B cell (primary cell): ENCODE data around the gene NUAK1.

Experiments
- CTCF ChIP-seq: fragments of 200-600 bp; IDR thresholded peaks from one replicate; pipeline ENCODE4 v1.8.0; 2022; ENCODE audit warnings: antibody characterized with exemption, mild to moderate bottlenecking
- EZH2 ChIP-seq: IDR thresholded peaks from 2 replicates; pipeline ENCODE4 v1.6.1; 2012; ENCODE audit warnings: borderline replicate concordance, low read depth, mild to moderate bottlenecking, moderate library complexity, low read length; ENCODE audit not compliant: insufficient read depth, poor library complexity, severe bottlenecking

GRCh38 chr12:106138357-106138632 is 459 bp downstream of the NUAK1 start:
- no peak for TF ChIP-seq CTCF
- no peak for TF ChIP-seq EZH2
